ENCODE measurements around the gene MARK1.

Gene MARK1

GRCh38 chr1:220655509-220655908 lies 127.6 kb downstream of the MARK1 start:
- ChIA-PET POLR2A (no interaction called here), CTCF (interaction anchor here (0.7 kb wide), 1 partner anchor 351 kb away, joined by 3 read pairs; no protein-coding TSS in a partner anchor)
- Histone ChIP-seq H3K9me3 (ENCODE audit: control insufficient read depth, insufficient read depth, low read depth, low read length) (no peaks in the 10 kb centered on the region), H3K36me3 (ENCODE audit: control insufficient read depth in 2 of 2, insufficient read depth in 1 of 2, low read length in 2 of 2) (peaks cover 3 to 41% of the 10 kb centered on the region in 2 experiments; a peak in 2 of 3 replicates), H3K27ac (ENCODE audit: extremely low read depth, low read depth, low read length) (no peak overlapping the region), H3K4me1 (ENCODE audit: control insufficient read depth, insufficient read depth, low read length) (no peaks in the 10 kb centered on the region), H3K4me3 (ENCODE audit: low read depth, low read length) (no peak overlapping the region)
- no peak for TF ChIP-seq ZNF112 (tag by site-specific recombination; IDR thresholded peaks at IDR 0.05)
- no peak for TF ChIP-seq ZNF138 (tag by site-specific recombination; IDR thresholded peaks at IDR 0.05; ENCODE audit: borderline replicate concordance)
- TF ChIP-seq ZNF777 (tag by site-specific recombination; IDR thresholded peaks at IDR 0.05; ENCODE audit: borderline replicate concordance): no peak
- TF ChIP-seq ELK4 (IDR thresholded peaks at IDR 0.05; ENCODE audit: borderline replicate concordance, low read depth, low read length): no peak
- no peak for TF ChIP-seq ZNF335 (tag by site-specific recombination; conservative IDR thresholded peaks at IDR 0.05)
- no peak for TF ChIP-seq KLF17 (tag by site-specific recombination; IDR thresholded peaks at IDR 0.05)
- TF ChIP-seq PATZ1 (tag by site-specific recombination; IDR thresholded peaks at IDR 0.05): no peak
- no peak for TF ChIP-seq ZNF555 (tag by site-specific recombination; conservative IDR thresholded peaks at IDR 0.05)
- no peak for TF ChIP-seq FEZF1 (tag by site-specific recombination; IDR thresholded peaks at IDR 0.05)
- no peak for TF ChIP-seq ZNF488 (tag by site-specific recombination; IDR thresholded peaks at IDR 0.05)
- no peak for TF ChIP-seq ZNF155 (tag by site-specific recombination; IDR thresholded peaks at IDR 0.05)
- TF ChIP-seq ZNF221 (tag by site-specific recombination; IDR thresholded peaks at IDR 0.05; ENCODE audit: borderline replicate concordance): no peak
- no peak for TF ChIP-seq PRDM10 (tag by site-specific recombination; IDR thresholded peaks at IDR 0.05)
- TF ChIP-seq ZXDB (tag by site-specific recombination; IDR thresholded peaks at IDR 0.05): no peak
- no peak for TF ChIP-seq MYNN (tag by site-specific recombination; IDR thresholded peaks at IDR 0.05; ENCODE audit: borderline replicate concordance)
- TF ChIP-seq ZNF292 (tag by site-specific recombination; IDR thresholded peaks at IDR 0.05; ENCODE audit: borderline replicate concordance, low read depth): no peak
- no peak for TF ChIP-seq ZIC2 (tag by site-specific recombination; IDR thresholded peaks at IDR 0.05)
- TF ChIP-seq ZNF596 (tag by site-specific recombination; IDR thresholded peaks at IDR 0.05): no peak

Measured in HEK293 (cell line).